Retinal pigment epithelial cell (primary cell): ENCODE data around the gene GALNT17.

ENCODE experiments used
- DNase-seq: peaks from one replicate; pipeline ENCODE4 v3.0.0-alpha.2; 2010; ENCODE audit warnings: low read depth
- H3K4me3 ChIP-seq: 2 replicates; pipeline ENCODE4 v1.5.1; 2011; ENCODE audit warnings: mild to moderate bottlenecking, low read length, control low read depth, moderate library complexity
- TF ChIP-seq, protein P1 (sequence below): conservative IDR thresholded peaks from 2 replicates; pipeline ENCODE4 v1.5.1; 2011; ENCODE audit warnings: low read depth, low read length, control low read depth, inconsistent platforms

GALNT17 gene

DNA sequence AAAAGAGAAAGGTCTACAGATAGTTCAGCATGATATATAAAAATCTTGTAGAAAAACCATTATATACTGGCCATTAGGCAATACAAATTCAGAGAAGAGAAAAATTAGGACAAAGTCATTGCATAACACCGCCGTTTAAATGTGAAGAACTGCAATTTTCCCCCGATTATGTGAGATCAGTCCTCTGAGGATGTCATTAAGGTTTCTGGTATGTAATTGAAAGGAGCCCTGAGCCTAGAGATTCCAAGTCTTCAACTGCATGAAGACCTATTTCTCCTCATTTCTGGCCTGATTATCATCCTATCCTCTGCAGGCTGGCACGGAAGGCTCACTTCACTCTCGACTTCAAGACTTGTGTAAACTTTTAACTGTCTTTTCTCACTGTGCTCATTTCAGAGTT is 395.3 kb downstream of the GALNT17 start:
- no peak for DNase-seq
- TF ChIP-seq, protein P1, sequence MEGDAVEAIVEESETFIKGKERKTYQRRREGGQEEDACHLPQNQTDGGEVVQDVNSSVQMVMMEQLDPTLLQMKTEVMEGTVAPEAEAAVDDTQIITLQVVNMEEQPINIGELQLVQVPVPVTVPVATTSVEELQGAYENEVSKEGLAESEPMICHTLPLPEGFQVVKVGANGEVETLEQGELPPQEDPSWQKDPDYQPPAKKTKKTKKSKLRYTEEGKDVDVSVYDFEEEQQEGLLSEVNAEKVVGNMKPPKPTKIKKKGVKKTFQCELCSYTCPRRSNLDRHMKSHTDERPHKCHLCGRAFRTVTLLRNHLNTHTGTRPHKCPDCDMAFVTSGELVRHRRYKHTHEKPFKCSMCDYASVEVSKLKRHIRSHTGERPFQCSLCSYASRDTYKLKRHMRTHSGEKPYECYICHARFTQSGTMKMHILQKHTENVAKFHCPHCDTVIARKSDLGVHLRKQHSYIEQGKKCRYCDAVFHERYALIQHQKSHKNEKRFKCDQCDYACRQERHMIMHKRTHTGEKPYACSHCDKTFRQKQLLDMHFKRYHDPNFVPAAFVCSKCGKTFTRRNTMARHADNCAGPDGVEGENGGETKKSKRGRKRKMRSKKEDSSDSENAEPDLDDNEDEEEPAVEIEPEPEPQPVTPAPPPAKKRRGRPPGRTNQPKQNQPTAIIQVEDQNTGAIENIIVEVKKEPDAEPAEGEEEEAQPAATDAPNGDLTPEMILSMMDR: no peak
- no peak overlapping the region for H3K4me3 ChIP-seq

GRCh38 chr7:71535616-71536015 is 403.7 kb downstream of the GALNT17 start:
- TF ChIP-seq, protein P1: no peak
- no peak for DNase-seq
- no peak overlapping the region for H3K4me3 ChIP-seq

GRCh38 chr7:71538210-71538609 is 406.3 kb downstream of the GALNT17 start:
- H3K4me3 ChIP-seq: no peak overlapping the region
- TF ChIP-seq, protein P1: no peak
- DNase-seq: no peak

- no peak overlapping the region for H3K4me3 ChIP-seq
- TF ChIP-seq, protein P1: no peak
- no peak for DNase-seq
Measured at GRCh38 chr7:71539615-71540014, 407.7 kb downstream of the GALNT17 start.

DNA sequence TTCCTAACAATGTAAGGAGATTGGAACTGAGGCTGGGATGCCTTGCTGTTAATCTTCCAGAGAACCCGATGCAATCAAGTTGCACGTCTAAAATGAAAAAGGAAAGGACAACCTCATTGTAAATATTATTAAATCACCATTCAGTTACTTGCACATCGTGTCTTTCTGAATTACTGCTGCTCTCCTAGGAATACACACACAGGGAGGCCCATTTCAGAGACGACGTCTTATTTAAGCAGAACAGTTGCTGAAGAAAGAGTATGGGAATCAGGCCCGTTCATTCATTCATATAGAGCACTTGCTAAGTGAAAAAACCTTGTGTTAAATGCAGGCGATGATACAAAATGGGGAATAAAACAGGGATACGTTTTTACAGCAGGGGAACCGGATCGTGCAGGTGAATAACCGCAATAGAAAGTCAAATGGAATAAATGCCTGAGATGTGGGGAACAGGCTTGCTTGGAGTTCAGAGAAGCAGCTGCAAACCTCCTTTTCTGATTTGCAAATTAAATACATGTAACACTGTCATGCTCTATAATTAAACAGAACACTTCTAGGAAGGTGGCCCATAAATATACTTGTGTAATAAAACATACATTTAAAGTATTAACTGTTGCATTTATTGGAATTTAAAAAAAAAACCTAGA is 409.9 kb downstream of the GALNT17 start:
- no peak for DNase-seq
- TF ChIP-seq, protein P1: no peak
- no peak overlapping the region for H3K4me3 ChIP-seq

- TF ChIP-seq, protein P1: no peak
- H3K4me3 ChIP-seq: no peak overlapping the region
- no peak for DNase-seq
Measured at GRCh38 chr7:71543396-71543795, 411.5 kb downstream of the GALNT17 start.

DNA sequence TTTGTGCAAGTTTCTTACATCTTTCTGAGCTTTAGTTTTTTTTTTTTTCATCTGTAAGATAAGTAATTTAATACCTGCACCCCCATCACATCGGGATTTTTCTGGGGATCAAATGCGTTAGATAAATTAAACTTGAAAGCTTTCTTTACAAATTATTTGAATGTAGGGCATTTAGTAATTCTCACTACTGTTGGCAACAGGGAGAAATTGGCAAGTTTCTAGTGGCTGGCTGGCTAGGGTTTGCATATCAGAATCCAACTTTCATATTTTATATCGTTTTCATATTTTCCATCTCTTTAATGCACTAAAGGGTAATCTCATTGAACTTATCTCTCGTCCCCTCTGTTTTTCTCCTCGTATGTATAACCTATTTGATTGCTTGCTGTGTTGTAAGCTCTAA is 412.9 kb downstream of the GALNT17 start:
- H3K4me3 ChIP-seq: no peak overlapping the region
- TF ChIP-seq, protein P1: no peak
- no peak for DNase-seq
